ENCODE data around the gene STUM.

GRCh38 chr1:226586116-226586515 lies 37.6 kb downstream of the STUM start:
- no peak for TF ChIP-seq CTCF (IDR thresholded peaks at IDR 0.05)
- no peak for TF ChIP-seq POLR2A (IDR thresholded peaks at IDR 0.05)

All from adrenal gland (tissue), 5 donors.